ENCODE measurements around the gene COMP.

DNA sequence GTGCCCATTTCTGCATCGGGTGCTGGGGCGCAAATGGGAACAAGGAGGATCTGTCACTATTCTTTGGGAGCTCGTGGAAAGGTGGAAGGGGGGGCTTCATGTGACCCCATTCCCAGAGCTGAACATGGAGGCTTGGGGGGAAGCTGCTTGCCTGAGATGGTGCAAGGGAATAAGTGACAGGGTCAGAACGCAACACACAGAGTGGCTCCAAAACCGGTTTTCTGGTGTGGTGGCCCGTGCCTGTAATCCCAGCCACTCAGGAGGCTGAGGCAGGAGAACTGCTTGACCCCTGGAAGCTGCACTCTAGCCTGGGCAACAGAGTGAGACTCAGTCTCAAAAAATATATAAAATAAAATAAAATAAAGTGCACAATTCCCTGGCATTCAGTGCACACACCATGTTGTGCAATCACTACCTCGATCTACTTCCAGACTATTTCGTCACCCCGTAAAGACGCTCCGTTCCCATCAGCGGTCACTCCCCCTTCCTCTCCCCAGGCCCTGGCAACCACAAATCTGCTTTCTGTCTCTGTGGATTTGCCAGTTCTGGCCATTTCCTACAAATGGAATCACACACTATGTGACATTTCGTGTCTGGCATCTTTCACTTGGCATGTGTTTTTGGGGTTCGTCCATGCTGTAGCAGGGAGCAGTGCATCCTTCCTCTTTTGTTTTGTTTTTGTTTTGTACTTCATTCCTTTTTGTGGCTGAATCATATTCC is 18.2 kb upstream of the COMP start:
- TF ChIP-seq POLR2A (IDR thresholded peaks at IDR 0.05) = no peak
- TF ChIP-seq, protein P1, sequence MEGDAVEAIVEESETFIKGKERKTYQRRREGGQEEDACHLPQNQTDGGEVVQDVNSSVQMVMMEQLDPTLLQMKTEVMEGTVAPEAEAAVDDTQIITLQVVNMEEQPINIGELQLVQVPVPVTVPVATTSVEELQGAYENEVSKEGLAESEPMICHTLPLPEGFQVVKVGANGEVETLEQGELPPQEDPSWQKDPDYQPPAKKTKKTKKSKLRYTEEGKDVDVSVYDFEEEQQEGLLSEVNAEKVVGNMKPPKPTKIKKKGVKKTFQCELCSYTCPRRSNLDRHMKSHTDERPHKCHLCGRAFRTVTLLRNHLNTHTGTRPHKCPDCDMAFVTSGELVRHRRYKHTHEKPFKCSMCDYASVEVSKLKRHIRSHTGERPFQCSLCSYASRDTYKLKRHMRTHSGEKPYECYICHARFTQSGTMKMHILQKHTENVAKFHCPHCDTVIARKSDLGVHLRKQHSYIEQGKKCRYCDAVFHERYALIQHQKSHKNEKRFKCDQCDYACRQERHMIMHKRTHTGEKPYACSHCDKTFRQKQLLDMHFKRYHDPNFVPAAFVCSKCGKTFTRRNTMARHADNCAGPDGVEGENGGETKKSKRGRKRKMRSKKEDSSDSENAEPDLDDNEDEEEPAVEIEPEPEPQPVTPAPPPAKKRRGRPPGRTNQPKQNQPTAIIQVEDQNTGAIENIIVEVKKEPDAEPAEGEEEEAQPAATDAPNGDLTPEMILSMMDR (IDR thresholded peaks at IDR 0.05 in 8 of 11, conservative IDR thresholded peaks at IDR 0.05 in 3 of 11) = no peak
- TF ChIP-seq POLR2AphosphoS5 (IDR thresholded peaks at IDR 0.05) = peak in 1 of 3 donors; percentile 30
